Uterus (tissue), 2 donors: ENCODE measurements around the gene KCNQ5.

Experiments used
- CTCF ChIP-seq, 4 experiments: fragments of 200-600 bp in 2 of 4; fragments of 450-650 bp in 2 of 4; sonication (generic) in 2 of 4; IDR thresholded peaks; one replicate each; pipeline ENCODE4 v1.5.1; 2016 to 2019; ENCODE audit warnings: antibody characterized with exemption in 4 of 4, mild to moderate bottlenecking in 2 of 4, moderate library complexity in 1 of 4
- POLR2A ChIP-seq, 2 donors: fragments of 450-650 bp; IDR thresholded peaks; one replicate each; pipeline ENCODE4 v1.6.1; 2016; ENCODE audit warnings: antibody characterized with exemption in 2 of 2, mild to moderate bottlenecking in 1 of 2, moderate library complexity in 1 of 2

GRCh38 chr6:72784581-72784980 lies 162.7 kb downstream of the KCNQ5 start:
- no peak for TF ChIP-seq CTCF (IDR thresholded peaks at IDR 0.05)
- no peak for TF ChIP-seq POLR2A (IDR thresholded peaks at IDR 0.05)
